NK-92 treated with Interleukin-12 subunit alpha and Interleukin-12 subunit beta, amount 100 ng/mL, for 24 hours (cell line): ENCODE data around the gene IL27RA.
"Not testable (repeated sequence)": the region's sequence is repeated elsewhere in the genome, so short reads cannot be mapped to it uniquely, and the experiment has no call there.

Experiments used
- DNase-seq: peaks from one replicate; lab custom pipeline; 2025; lab: John Stamatoyannopoulos, UW

IL27RA gene

DNA sequence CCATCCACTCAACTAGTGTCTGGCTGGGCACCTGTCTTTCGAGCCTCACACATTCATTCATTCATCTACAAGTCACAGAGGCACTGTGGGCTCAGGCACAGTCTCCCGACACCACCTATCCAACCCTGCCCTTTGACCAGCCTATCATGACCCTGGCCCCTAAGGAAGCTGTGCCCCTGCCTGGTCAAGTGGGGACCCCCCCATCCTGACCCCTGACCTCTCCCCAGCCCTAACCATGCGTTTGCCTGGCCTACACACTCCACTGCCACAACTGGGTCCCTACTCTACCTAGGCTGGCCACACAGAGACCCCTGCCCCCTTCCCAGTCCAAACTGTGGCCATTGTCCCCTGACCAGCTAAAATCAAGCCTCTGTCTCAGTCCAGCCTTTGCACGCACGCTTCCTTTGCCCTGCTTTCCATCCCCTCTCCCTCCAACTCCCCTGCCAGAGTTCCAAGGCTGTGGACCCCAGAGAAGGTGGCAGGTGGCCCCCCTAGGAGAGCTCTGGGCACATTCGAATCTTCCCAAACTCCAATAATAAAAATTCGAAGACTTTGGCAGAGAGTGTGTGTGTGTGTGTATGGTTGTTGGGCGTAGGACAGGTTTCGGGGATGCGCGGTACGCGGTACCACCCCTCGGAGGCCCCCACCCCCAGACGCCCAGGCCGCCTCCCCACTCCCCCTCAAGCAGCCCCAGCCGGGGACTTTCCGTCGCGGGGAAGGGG lies 404 bp upstream of the IL27RA start:
- no peak for DNase-seq

DNA sequence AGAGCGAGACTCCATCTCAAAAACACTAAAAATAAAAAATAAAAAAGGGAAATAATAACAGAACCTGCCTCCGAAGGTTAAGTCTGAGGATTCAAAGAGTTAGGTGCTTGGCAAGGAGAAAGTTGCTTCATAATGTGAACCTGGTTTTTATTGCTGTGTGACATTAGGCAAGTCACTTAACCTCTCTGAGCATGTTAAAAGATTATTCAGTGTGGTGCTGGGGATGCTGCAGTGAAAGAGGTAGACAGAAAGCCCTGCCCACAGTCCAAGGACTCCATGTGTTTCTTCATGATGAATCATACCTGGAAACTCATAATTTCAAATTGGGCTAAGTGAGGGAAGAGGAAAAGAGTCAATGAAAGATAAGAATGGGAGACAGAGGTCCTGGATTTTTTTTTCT lies 2.4 kb downstream of the IL27RA start:
- DNase-seq: no peak

DNA sequence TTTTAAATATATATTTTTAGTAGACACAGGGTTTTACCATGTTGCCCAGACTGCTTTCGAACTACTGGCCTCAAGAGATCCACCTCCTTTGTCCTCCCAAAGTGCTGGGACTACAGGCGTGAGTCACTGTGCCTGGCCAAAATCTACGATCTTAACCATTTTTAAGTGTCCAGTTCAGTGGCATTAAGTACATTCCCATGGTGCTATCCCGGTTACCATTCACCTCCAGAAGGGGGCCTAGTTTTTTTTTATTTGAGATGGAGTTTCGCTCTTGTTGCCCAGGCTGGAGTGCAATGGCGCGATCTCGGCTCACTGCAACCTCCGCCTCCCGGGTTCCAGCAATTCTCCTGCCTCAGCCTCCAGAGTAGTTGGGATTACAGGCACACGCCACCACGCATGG lies 3.6 kb downstream of the IL27RA start:
- DNase-seq: not testable (repeated sequence)

DNA sequence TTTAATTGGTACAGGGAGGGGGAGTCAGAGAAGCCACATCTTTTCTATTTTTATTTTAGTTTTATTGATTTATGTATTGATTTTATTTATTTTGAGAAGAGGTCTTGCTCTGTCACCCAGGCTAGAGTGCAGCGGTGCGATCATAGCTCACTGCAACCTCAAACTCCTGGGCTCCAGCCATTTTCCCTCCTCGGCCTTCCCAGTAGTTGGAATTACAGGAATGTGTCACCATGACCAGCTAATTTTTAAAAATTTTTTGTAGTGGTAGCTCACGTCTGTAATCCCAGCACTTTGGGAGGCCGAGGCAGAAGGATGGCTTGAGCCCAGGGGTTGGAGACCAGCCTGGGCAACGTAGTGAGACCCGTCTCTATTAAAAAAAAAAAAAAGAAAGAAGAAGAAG lies 4.1 kb downstream of the IL27RA start:
- no peak for DNase-seq

DNA sequence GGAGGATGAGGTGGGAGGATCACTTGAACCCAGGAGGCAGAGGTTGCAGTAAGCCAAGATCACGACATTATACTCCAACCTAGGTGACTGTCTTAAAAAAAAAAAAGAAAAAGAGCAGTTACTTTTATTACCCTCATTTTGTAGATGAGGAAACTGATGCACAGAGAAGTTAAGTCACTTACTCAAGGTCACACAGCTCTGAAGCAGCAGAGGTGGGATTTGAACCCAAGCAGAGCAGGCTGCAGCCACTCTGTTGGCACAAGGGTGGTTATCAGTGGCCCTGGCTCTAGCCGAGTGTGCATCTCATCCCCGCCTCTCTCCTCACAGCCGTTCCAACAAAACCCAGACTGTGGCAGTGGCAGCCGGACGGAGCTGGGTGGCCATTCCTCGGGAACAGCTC lies 7.6 kb downstream of the IL27RA start:
- DNase-seq: no peak

DNA sequence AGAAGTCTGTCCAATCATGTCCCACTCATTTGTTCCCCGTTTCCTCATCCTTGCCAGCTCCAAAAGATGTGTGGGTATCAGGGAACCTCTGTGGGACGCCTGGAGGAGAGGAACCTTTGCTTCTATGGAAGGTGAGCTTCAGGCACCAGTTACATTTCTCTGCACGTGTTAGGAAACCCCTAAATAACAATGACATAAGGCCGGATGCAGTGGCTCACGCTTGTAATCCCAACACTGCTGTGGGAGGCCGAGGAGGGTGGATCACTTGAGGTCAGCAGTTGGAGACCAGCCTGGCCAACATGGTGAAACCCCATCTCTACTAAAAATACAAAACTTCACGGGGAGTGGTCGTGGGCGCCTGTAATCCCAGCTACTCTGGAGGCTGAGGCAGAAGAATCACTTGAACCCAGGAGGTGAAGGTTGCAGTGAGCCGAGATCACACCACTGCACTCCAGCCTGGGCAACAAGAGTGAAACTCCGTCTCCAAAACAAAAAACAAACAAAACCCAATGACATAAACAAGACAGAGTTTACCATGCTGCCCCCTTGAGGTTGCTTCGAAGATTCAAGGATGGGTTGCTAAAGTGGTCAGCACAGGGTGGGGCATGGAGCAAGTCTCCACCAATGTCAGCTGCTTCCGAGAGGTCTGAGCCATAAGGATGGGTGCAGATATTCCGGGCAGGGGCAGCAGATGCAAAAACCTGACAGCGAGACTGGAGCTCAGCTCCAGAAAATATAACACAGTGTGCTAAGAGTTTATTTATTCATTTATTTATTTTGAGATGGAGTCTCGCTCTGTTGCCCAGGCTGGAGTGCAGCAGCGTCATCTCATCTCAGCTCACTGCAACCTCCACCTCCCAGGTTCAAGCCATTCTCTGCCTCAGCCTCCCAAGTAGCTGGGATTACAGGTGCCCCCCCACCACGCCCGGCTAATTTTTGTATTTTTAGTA lies 11.4 kb downstream of the IL27RA start:
- peak; percentile 44 for DNase-seq

DNA sequence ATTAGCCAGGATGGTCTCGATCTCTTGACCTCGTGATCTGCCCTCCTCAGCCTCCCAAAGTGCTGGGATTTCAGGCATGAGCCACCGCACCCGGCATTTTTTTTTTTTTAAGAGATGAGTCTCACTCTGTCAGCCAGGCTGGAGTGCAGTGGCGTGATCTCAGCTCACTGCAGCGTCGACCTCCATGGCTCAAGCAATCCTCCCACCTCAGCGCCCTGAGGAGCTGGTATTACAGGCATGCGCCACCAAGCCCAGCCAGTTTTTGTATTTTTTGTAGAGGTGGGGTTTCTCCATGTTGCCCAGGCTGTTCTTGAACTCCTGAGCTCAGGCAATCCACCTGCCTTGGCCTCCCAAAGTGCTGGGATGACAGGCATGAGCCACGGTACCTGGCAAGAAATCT lies 16.3 kb downstream of the IL27RA start:
- not testable (repeated sequence) for DNase-seq

DNA sequence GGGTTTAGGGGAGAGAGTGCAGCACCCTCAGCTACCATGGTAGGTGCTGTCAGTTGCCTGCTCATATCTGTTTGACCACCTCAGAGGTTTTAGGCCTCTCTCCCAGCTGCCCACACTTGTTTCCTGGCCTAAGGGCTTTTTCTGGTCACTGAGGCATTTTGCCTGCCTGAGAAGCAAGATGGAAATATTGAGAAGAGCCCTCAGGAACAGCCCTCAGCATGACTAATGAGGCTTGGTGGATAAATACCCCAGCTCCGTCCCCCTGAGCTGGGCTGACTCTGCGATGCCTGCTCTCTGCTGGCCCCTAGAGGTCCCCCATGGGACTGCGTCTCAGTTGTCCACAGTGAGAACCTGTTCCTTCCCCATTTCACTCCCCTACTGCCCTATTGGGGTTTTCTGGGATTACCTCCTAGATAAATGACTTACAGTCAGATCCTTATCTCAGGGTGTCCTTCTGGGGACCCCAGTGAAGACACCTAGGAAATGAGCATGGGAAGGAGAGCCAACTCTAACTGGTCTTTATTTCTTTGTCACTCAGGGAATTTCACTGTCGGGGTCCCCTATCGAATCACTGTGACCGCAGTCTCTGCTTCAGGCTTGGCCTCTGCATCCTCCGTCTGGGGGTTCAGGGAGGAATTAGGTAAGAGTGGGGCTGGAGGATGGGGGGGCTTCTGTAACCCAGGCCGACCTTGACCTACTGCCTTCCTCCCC lies 17.0 kb downstream of the IL27RA start:
- peak; percentile 26 for DNase-seq

DNA sequence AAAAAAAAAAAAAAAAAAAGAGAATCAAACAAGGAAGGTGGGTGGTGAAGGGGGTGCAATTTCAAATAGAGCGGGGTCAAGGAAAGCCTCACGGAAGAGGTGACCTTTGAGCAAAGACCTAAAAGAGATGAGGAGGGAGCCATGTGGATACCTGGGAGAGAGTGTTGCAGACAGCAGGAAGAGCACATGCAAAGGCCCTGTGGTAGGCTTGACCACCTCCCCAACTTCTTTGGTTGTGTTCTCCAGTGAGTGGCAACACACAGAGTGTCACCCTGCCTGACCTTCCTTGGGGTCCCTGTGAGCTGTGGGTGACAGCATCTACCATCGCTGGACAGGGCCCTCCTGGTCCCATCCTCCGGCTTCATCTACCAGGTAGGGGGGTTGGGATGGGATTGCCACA lies 18.9 kb downstream of the IL27RA start:
- DNase-seq: no peak

DNA sequence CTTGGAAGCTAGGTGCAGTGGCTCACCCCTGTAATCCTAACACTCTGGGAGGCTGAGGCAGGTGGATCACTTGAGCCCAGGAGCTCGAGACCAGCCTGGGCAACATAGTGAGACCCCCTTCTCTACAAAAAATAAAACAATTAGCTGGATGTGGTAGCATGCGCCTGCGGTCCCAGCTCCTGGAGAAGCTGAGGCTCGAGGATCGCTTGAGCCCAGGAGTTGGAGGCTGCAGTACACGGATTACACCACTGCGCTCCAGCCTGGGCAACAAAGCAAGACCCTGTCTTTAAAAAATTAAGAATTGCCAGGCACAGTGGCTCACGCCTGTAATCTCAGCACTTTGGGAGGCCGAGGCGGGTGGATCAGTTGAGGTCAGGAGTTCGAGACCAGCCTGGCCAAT lies 19.4 kb downstream of the IL27RA start:
- not testable (repeated sequence) for DNase-seq

DNA sequence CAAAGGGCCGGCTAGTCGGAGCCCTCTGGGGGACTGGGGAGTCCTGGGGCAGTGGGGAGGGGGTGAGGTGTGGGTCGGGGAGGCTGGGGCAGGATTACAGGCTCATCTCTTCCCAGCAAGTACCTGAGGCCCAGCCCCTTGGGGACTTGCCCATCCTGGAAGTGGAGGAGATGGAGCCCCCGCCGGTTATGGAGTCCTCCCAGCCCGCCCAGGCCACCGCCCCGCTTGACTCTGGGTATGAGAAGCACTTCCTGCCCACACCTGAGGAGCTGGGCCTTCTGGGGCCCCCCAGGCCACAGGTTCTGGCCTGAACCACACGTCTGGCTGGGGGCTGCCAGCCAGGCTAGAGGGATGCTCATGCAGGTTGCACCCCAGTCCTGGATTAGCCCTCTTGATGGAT lies 20.4 kb downstream of the IL27RA start:
- no peak for DNase-seq

DNA sequence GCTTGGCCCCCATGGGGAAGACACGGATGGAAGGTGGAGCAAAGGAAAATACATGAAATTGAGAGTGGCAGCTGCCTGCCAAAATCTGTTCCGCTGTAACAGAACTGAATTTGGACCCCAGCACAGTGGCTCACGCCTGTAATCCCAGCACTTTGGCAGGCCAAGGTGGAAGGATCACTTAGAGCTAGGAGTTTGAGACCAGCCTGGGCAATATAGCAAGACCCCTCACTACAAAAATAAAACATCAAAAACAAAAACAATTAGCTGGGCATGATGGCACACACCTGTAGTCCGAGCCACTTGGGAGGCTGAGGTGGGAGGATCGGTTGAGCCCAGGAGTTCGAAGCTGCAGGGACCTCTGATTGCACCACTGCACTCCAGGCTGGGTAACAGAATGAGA lies 20.9 kb downstream of the IL27RA start:
- no peak for DNase-seq

DNA sequence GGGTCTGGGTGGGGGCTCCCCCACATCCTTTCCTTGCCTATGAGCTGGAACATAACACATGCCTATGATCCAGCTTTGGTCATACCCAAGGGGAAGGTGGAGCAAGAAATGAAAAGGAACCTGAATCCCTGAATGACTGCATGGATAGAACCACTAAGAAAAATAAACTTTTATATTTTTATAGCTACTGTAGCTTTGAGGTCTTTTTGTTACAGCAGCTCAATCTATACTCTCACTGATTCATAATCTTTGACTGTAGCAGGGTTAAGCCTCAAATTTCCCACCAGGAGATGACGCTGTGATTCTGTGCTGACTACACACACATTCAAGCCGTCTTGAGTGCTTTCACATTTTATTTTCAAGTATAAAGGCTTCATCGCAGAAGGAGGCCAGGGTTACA lies 21.5 kb downstream of the IL27RA start:
- no peak for DNase-seq

DNA sequence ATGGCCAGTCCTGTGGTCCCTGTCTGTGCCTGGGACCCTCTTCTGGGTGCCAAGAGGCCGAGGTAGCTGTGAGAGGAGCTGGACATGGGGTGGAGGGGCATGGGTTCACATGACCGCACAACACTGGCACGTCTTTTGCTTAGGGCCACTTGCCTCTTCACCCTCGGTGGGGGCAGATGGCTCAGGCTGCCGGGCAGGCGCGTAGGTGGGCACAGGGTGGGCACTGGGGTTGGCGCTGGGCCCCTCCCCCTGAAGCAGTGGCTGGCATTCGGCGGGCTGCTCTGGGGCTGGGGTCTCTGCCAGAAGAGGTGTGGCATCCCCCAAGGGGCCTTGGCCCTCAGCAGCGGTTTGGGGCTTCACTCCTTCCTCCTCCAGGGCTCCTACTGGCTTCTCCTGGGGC lies 21.9 kb downstream of the IL27RA start:
- no peak for DNase-seq

DNA sequence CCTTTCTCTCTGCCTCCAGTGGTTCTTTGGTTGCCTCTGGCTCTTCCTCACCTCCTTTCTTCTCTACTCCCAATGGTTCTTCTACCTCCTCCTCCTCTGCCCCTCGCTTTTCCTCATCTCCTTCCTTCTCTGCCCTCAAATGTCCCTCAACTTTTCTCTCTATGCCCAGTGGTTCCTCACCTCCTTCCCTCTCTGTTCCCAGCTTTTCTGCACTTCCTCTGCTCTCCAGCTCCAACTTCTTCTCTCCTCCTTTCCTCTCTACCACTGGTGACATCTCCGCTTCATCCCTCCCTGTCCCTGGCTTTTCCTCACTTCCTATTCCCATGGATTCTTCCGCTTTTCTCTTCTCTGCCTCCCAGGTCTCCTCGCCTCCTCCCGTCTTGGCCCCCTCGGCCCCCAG lies 22.5 kb downstream of the IL27RA start:
- DNase-seq: no peak

DNA sequence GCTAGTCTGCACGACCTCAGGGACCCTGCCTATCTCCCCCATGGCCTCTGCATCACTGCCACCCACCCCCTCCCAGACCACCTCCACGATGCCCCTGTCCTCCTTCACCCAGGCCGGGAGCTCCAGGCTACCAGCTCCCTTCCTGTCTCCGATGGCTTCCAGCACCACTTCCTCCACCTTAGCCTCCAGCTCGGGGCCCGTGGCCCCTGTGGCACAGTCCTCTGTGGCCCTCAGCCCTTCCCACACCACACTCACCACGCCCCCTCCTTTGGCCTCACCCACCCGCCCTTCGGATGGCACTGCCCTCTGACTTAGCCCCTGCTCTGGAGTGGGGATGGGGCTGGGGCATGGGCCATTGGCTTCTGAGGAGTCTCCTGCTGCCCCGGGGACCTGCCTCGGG lies 23.2 kb downstream of the IL27RA start:
- DNase-seq: no peak

DNA sequence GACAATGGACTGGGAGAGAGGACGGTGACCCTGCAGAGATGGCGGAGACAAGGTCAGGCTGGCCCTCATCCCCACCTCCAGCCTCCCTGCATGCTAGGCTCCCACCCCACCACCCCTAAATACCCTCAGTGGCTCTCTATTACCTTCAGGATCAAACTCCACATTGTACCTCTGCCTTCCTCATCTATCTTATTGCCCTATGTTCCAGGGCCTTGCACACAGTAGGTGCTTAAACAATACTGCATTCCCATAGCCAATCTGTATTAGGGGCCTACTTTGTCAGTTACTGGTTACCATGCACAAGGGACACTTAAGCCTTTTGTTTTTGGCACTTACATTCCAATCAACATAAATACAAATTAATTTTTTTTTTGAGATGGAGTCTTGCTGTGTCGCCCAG lies 23.8 kb downstream of the IL27RA start:
- DNase-seq: no peak

DNA sequence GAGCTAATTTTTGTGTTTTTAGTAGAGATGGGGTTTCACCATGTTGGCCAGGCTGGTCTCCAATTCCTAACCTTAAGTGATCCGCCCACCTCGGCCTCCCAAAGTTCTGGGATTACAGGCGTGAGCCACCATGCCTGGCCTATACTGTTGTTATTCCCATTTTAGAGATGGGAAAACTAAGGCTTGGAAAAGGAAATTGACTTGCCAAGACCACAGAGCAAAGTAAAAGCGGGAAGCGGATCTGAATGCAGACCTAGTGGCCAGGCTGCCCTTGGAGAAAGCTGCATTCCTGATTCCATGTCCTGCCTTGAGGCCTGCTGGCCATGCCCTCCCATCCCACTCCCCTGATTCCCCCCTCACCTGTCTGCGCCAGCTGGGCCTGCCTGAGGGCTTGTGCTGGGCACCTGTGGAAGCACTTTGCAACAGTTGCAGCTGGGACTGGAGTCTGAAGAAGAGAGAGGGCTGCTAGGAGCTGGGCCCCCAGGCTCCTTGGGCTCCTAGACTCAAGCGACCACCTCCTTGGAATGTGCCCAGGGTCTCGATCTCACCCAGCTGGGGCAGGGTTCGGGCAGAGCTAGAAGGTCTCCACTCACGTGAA lies 24.6 kb downstream of the IL27RA start:
- no peak for DNase-seq

DNA sequence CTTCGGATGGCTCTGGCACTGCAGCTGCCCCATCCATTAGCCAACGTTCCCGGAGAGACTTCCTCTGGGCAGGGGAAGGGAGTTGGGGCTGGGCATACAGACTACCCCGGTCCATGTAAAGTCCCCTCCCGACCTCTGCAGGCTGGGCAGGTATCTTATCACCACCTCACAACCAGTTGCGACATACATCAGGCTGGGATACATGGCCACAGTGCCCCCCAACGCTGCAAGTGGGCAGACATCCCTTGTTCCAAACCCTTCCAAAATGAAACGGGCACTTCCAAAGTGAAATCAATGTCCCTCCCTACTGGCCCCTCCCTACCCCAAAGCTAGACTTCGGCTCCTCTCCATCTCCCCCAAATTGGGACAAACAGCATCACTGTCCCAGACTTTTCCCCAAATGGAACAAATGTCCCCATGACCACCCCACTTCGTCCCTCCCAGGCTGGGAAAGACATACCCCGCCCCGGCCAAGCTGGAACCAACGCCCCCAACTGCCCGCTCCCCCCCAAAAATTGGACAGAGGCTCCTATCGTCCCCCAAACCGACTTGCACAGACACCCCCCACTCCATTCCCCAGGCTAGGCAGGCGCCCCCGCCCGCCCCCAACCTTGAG lies 25.3 kb downstream of the IL27RA start:
- no peak for DNase-seq

DNA sequence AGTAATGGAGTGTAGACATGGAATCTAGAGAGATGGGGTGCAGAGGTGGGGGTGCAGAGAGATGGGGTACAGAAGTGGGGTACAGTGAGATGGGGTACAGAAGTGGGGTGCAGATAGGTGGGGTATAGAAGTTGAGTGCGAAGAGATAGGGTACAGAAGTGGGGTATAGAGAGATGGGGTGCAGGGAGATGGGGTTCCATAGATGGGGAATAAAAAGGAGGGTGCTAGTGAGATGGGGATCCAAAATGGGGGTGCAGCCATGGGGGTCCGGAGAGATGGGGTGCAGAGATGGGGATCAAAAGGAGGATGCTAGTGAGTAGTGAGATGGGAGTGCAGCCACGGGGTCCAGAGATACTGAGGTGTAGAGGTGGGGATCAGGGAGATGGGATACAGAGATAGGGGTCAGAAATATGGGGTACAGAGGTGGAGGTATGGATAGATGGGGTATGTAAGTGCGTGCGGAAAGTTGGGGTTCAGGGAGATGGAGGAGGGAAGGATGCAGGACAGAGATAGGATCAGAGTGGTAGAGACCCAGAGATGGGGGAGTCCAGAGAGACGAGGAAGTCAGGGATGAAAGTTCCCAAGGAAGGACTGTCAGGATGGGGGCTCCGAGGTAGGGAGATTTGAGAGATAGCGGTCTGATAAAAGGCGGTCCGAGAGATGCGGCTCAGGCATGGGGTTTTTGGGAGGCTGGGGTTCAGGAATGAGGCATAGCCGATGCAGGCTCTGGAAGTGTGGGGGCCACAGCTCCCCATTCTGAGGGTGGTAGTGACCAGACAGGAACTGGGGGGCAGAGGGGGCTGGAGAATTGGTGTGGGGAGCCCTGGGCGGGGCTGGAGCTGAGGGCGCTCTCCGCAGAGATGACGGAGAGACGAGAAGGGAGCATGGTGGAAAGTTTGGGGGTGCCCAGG lies 26.9 kb downstream of the IL27RA start:
- DNase-seq: no peak

DNA sequence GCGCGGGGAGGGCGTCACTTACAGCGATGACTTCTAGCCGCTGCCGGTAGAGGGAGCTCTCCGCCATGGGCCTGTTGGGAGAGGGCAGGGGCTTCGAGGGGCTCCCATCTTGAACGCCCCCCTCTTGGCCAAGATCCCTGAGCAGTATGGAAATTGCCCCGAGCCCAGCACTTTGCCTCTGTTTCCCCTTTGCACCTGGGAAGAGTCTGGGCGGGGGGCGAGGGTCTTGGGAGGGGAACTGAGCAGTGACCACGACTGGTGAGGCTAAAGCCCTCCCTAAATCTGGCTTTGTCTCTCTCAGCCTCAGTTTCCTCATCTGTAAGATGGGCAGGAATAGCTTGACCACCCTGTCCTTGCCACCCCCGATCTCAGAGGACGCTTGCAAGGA lies 27.5 kb downstream of the IL27RA start:
- no peak for DNase-seq
